ENCODE data around the gene SNX5. TPM values are rescaled to one million over a fixed set of nuclear protein-coding genes. Genes with fewer than 3 reads are reported as not detected.
A peak's percentile ranks its signal among the peaks of the same experiment; 100 is the strongest.

Gene SNX5
- total and polyA plus RNA-seq, 7 donors: 59.8 to 113 (median 81.3) TPM

DNA sequence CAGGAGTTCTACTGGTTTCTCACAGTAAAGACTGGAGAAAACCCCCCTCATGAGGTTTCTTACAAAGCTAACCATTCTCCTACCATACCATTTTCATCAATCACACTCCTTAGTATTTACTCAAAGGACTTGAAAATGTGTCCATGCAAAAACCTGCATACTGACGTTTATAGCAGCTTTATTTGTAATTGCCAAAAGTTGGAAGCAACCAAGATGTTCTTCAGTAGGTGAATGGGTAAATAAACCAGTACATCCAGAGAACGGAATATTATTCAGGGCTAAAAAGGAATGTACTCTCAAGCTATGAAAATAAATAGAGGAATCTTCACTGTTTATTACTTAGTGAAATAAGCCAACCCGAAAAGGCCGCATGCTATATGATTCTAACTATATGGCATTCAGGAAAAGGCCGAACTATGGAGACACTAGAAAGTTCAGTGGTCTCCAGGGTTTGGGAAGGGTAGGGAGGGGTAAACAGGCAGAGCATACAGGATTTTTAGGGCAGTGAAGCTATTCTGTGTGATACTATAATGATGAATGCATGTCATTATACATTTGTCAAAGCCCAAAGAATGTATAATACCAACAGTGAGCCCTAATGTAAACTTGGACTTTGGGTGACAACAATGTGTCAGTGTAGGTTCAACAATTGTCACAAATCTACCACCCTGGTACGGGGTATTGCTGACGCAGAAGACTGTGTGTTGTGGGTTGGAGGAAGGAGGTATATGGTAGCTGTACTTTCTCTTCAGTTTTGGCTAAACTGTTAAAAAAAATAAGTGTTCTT is 50.6 kb downstream of the SNX5 start:
- ATAC-seq (no peak), DNase-seq (no peak)
- peaks cover under 1% of the 10 kb centered on the region for H3K4me1 ChIP-seq
- intact Hi-C loops (cut with DNase I): loop anchor here in 1 of 2 donors (5.0 kb wide), 1 partner anchor 49 kb away; the partner anchor contains the start of genes MGME1 and SNX5
- no peak overlapping the region for H3K4me3 ChIP-seq
- H3K27ac ChIP-seq: no peak overlapping the region
- H3K36me3 ChIP-seq (ENCODE audit: insufficient read depth in 1 of 2, low read depth in 1 of 2): no peaks in the 10 kb centered on the region
- no peaks in the 10 kb centered on the region for H3K9me3 ChIP-seq
- no peaks in the 10 kb centered on the region for H3K27me3 ChIP-seq (ENCODE audit: insufficient read depth in 3 of 3, low read length in 2 of 3)
- WGBS, 3 donors: 89 to 93% (median 90%) methylated on average over 7 of the region's 7 CpGs
- TF ChIP-seq, protein P1, sequence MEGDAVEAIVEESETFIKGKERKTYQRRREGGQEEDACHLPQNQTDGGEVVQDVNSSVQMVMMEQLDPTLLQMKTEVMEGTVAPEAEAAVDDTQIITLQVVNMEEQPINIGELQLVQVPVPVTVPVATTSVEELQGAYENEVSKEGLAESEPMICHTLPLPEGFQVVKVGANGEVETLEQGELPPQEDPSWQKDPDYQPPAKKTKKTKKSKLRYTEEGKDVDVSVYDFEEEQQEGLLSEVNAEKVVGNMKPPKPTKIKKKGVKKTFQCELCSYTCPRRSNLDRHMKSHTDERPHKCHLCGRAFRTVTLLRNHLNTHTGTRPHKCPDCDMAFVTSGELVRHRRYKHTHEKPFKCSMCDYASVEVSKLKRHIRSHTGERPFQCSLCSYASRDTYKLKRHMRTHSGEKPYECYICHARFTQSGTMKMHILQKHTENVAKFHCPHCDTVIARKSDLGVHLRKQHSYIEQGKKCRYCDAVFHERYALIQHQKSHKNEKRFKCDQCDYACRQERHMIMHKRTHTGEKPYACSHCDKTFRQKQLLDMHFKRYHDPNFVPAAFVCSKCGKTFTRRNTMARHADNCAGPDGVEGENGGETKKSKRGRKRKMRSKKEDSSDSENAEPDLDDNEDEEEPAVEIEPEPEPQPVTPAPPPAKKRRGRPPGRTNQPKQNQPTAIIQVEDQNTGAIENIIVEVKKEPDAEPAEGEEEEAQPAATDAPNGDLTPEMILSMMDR (IDR thresholded peaks at IDR 0.05): no peak

DNA sequence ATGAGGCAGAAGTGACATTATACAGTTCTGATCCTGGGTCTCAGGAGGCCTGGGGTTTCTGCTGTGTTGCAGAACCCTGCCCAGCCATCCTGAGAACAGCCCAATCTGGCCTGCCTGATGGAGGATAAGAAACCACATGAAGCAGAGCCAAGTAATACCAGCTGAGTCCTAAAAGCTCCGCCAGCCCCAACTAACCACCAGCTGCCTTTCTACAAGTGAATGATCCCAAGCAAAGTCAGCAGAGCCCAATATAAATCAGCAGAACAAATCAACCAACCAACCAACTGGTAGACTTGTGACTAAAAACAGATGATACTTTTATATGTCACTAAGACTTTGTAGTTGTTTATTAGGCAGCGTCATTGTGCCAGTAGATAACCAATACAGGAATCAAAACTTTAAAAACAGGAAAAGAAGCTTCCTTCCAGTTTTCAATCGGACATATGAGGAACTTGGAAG is 52.1 kb downstream of the SNX5 start:
- intact Hi-C loops (cut with DNase I): loop anchor here in 1 of 2 donors (5.0 kb wide), 1 partner anchor 51 kb away; the partner anchor contains the start of genes MGME1 and SNX5
- DNase-seq: no peak
- H3K36me3 ChIP-seq (ENCODE audit: insufficient read depth in 1 of 2, low read depth in 1 of 2): no peaks in the 10 kb centered on the region
- WGBS, 3 donors: 20 to 34% (median 32%) methylated on average over 3 of the region's 3 CpGs
- TF ChIP-seq, protein P1 (IDR thresholded peaks at IDR 0.05): no peak
- H3K4me1 ChIP-seq: peaks cover 15% of the 10 kb centered on the region
- peak in 2 of 4 donors; percentile 37 to 73 for ATAC-seq
- no peaks in the 10 kb centered on the region for H3K9me3 ChIP-seq
- H3K27ac ChIP-seq: peak overlapping the region; percentile 15
- no peak overlapping the region for H3K4me3 ChIP-seq
- no peaks in the 10 kb centered on the region for H3K27me3 ChIP-seq (ENCODE audit: insufficient read depth in 3 of 3, low read length in 2 of 3)

DNA sequence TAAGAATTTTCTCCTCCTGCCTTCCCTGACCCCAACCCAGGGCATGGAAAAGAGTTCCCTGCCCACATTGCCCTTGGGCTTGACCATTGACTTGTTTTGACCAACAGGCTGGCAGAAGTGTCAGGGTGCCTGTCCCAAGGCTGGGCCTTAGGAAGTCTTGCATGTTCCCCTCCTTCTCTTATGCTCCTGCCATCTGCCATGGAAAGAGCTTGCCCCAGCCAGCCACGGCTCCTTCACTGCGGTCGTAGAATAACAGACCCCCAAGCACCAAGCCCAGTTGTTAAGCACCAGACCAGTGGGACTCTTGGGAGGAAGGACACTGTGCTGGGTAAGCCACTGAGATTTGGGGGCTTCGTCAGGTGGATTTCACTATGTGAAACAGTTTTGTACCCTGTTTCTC is 53.6 kb downstream of the SNX5 start:
- intact Hi-C loops (cut with DNase I): loop anchor here in 1 of 2 donors (5.0 kb wide), 1 partner anchor 52 kb away; the partner anchor contains the start of genes MGME1 and SNX5
- DNase-seq (no peak), ATAC-seq (no peak)
- 82 to 87% (median 83%) methylated on average over 4 of the region's 4 CpGs for WGBS, 3 donors
- H3K9me3 ChIP-seq: no peaks in the 10 kb centered on the region
- TF ChIP-seq, protein P1 (IDR thresholded peaks at IDR 0.05): no peak
- H3K4me1 ChIP-seq: peaks cover 28% of the 10 kb centered on the region
- no peaks in the 10 kb centered on the region for H3K27me3 ChIP-seq (ENCODE audit: insufficient read depth in 3 of 3, low read length in 2 of 3)
- H3K27ac ChIP-seq: no peak overlapping the region
- H3K4me3 ChIP-seq: no peak overlapping the region
- no peaks in the 10 kb centered on the region for H3K36me3 ChIP-seq (ENCODE audit: insufficient read depth in 1 of 2, low read depth in 1 of 2)

DNA sequence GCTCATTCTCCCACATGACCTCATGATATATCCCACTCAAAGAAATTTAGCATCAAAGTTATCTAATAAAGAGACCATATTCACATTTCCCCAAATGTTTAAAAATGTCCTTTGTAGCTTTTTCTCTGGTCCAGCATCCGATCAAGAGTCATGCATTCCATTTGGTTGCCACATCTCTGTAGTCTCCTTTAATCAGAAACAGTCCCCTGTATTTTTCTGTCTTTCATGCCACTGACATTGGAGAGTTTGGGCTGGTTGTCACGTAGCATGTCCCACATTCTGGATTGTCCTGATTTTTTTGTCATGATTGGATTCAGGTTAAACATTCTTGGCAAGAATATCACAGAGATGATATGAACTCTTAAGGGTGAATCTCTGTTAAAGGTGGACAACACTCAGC is 55.7 kb downstream of the SNX5 start:
- 51 to 72% (median 58%) methylated on average over 2 of the region's 2 CpGs for WGBS, 3 donors
- H3K27me3 ChIP-seq (ENCODE audit: insufficient read depth in 3 of 3, low read length in 2 of 3): no peaks in the 10 kb centered on the region
- ATAC-seq: no peak
- no peaks in the 10 kb centered on the region for H3K36me3 ChIP-seq (ENCODE audit: insufficient read depth in 1 of 2, low read depth in 1 of 2)
- DNase-seq: no peak
- H3K27ac ChIP-seq: no peak overlapping the region
- intact Hi-C loops (cut with DNase I): no loop called here
- no peaks in the 10 kb centered on the region for H3K9me3 ChIP-seq
- TF ChIP-seq, protein P1 (IDR thresholded peaks at IDR 0.05): no peak
- H3K4me1 ChIP-seq: peaks cover 28% of the 10 kb centered on the region
- no peak overlapping the region for H3K4me3 ChIP-seq

All from psoas muscle (tissue), 8 donors.